ENCODE measurements around the gene LARP7.
A peak's percentile ranks its signal among the peaks of the same experiment; 100 is the strongest.
"Not testable (repeated sequence)": the region's sequence is repeated elsewhere in the genome, so short reads cannot be mapped to it uniquely, and the experiment has no call there.

LARP7 gene

GRCh38 chr4:112636688-112637551 is at the start of gene LARP7, which contains the start of gene ZGRF1:
Gene LARP7, plus strand, starts transcription at chr4:112637143. Its CDS starts 7,527 bp downstream, at chr4:112644670.
Gene ZGRF1, minus strand, starts transcription at chr4:112636909. Its CDS starts 3,733 bp downstream, at chr4:112633176.
- Histone ChIP-seq H3K4me1 (peaks cover 10% of the 10 kb centered on the region), H3K9me3 (no peaks in the 10 kb centered on the region), H3K4me3 (peak within 1 kb of the TSS; percentile 64), H3K27me3 (ENCODE audit: low read depth) (no peaks in the 10 kb centered on the region), H3K36me3 (replicated peaks) (peaks cover 4% of the 10 kb centered on the region)
- in situ Hi-C loops (cut with MboI; ENCODE audit: low sequenced_read_pairs), result loop anchor here (5.0 to 10.0 kb wide), 2 partner anchors 130 to 298 kb away; no protein-coding TSS in a partner anchor
- peak; percentile 98 to 99 for DNase-seq (ENCODE audit: low spot score in 2 of 2)

GRCh38 chr4:112589206-112589605 is 47.7 kb upstream of the LARP7 start:
- Histone ChIP-seq H3K4me3 (no peak overlapping the region), H3K36me3 (replicated peaks) (peaks cover 7% of the 10 kb centered on the region; the same call in 1 of the 2 replicates), H3K9me3 (no peaks in the 10 kb centered on the region), H3K4me1 (no peaks in the 10 kb centered on the region), H3K27me3 (ENCODE audit: low read depth) (no peaks in the 10 kb centered on the region)
- in situ Hi-C loops (cut with MboI; ENCODE audit: low sequenced_read_pairs), result no loop called here
- no peak for DNase-seq (ENCODE audit: low spot score in 2 of 2)

- Histone ChIP-seq H3K4me1 (peaks cover 11% of the 10 kb centered on the region), H3K9me3 (no peaks in the 10 kb centered on the region), H3K4me3 (no peak overlapping the region), H3K27me3 (ENCODE audit: low read depth) (no peaks in the 10 kb centered on the region), H3K36me3 (replicated peaks) (peaks cover 4% of the 10 kb centered on the region; the same call in 1 of the 2 replicates)
- DNase-seq (ENCODE audit: low spot score in 2 of 2), result no peak
- in situ Hi-C loops (cut with MboI; ENCODE audit: low sequenced_read_pairs), result no loop called here
Measured at GRCh38 chr4:112591593-112591992, 45.4 kb upstream of the LARP7 start.

- Histone ChIP-seq H3K4me3 (no peak overlapping the region), H3K9me3 (no peaks in the 10 kb centered on the region), H3K36me3 (replicated peaks) (peaks cover 4% of the 10 kb centered on the region; the same call in 1 of the 2 replicates), H3K27me3 (ENCODE audit: low read depth) (no peaks in the 10 kb centered on the region), H3K4me1 (peaks cover 11% of the 10 kb centered on the region)
- no peak for DNase-seq (ENCODE audit: low spot score in 2 of 2)
- in situ Hi-C loops (cut with MboI; ENCODE audit: low sequenced_read_pairs), result no loop called here
Measured at GRCh38 chr4:112592717-112593116, 44.2 kb upstream of the LARP7 start.

- Histone ChIP-seq H3K4me1 (peaks cover 11% of the 10 kb centered on the region), H3K36me3 (replicated peaks) (peaks cover 4% of the 10 kb centered on the region; the same call in 1 of the 2 replicates), H3K4me3 (no peak overlapping the region), H3K9me3 (no peaks in the 10 kb centered on the region), H3K27me3 (ENCODE audit: low read depth) (no peaks in the 10 kb centered on the region)
- in situ Hi-C loops (cut with MboI; ENCODE audit: low sequenced_read_pairs), result no loop called here
- DNase-seq (ENCODE audit: low spot score in 2 of 2), result no peak
Measured at GRCh38 chr4:112593438-112594133, 43.4 kb upstream of the LARP7 start.

- peak in 1 of 2 experiments; percentile 57 for DNase-seq (ENCODE audit: low spot score in 2 of 2)
- no peaks in the 10 kb centered on the region for H3K9me3 ChIP-seq
- peaks cover 11% of the 10 kb centered on the region for H3K4me1 ChIP-seq
- H3K36me3 ChIP-seq (replicated peaks), result no peaks in the 10 kb centered on the region
- H3K4me3 ChIP-seq, result no peak overlapping the region
- no peaks in the 10 kb centered on the region for H3K27me3 ChIP-seq (ENCODE audit: low read depth)
- in situ Hi-C loops (cut with MboI; ENCODE audit: low sequenced_read_pairs), result no loop called here
Measured at GRCh38 chr4:112594993-112595392, 42.0 kb upstream of the LARP7 start.

- Histone ChIP-seq H3K27me3 (ENCODE audit: low read depth) (no peaks in the 10 kb centered on the region), H3K4me3 (no peak overlapping the region), H3K36me3 (replicated peaks) (peaks cover 22% of the 10 kb centered on the region), H3K4me1 (no peaks in the 10 kb centered on the region), H3K9me3 (no peaks in the 10 kb centered on the region)
- in situ Hi-C loops (cut with MboI; ENCODE audit: low sequenced_read_pairs), result loop anchor here (5.0 to 25.0 kb wide), 2 partner anchors 272 to 492 kb away; no protein-coding TSS in a partner anchor
- DNase-seq (ENCODE audit: low spot score in 2 of 2), result peak; percentile 60 to 74
Measured at GRCh38 chr4:112604589-112604988, 32.4 kb upstream of the LARP7 start.

GRCh38 chr4:112612814-112613213 is 24.1 kb upstream of the LARP7 start:
- DNase-seq (ENCODE audit: low spot score in 2 of 2); H3K4me1 ChIP-seq; H3K27me3 ChIP-seq (ENCODE audit: low read depth); H3K4me3 ChIP-seq; H3K9me3 ChIP-seq: not testable (repeated sequence)
- peaks cover 20% of the 10 kb centered on the region for H3K36me3 ChIP-seq (replicated peaks)
- in situ Hi-C loops (cut with MboI; ENCODE audit: low sequenced_read_pairs), result loop anchor here (25.0 kb wide), 1 partner anchor 501 kb away; no protein-coding TSS in a partner anchor

GRCh38 chr4:112616984-112617383 is 20.0 kb upstream of the LARP7 start:
- H3K36me3 ChIP-seq (replicated peaks), result peaks cover 33% of the 10 kb centered on the region
- no peak for DNase-seq (ENCODE audit: low spot score in 2 of 2)
- H3K4me1 ChIP-seq, result no peaks in the 10 kb centered on the region
- no peak overlapping the region for H3K4me3 ChIP-seq
- H3K9me3 ChIP-seq, result no peaks in the 10 kb centered on the region
- H3K27me3 ChIP-seq (ENCODE audit: low read depth), result no peaks in the 10 kb centered on the region
- in situ Hi-C loops (cut with MboI; ENCODE audit: low sequenced_read_pairs), result loop anchor here (25.0 kb wide), 1 partner anchor 505 kb away; no protein-coding TSS in a partner anchor

GRCh38 chr4:112626228-112626627 is 10.7 kb upstream of the LARP7 start:
- H3K36me3 ChIP-seq (replicated peaks), result peaks cover 46% of the 10 kb centered on the region
- in situ Hi-C loops (cut with MboI; ENCODE audit: low sequenced_read_pairs), result no loop called here
- no peaks in the 10 kb centered on the region for H3K27me3 ChIP-seq (ENCODE audit: low read depth)
- peak in 1 of 2 experiments; percentile 80 for DNase-seq (ENCODE audit: low spot score in 2 of 2)
- peaks cover 10% of the 10 kb centered on the region for H3K4me1 ChIP-seq
- H3K9me3 ChIP-seq, result no peaks in the 10 kb centered on the region
- no peak overlapping the region for H3K4me3 ChIP-seq

- H3K4me3 ChIP-seq, result no peak overlapping the region
- H3K4me1 ChIP-seq, result peaks cover 10% of the 10 kb centered on the region
- H3K27me3 ChIP-seq (ENCODE audit: low read depth), result no peaks in the 10 kb centered on the region
- H3K36me3 ChIP-seq (replicated peaks), result peaks cover 25% of the 10 kb centered on the region
- DNase-seq (ENCODE audit: low spot score in 2 of 2), result peak in 1 of 2 experiments; percentile 73
- in situ Hi-C loops (cut with MboI; ENCODE audit: low sequenced_read_pairs), result loop anchor here (10.0 kb wide), 1 partner anchor 301 kb away; no protein-coding TSS in a partner anchor
- H3K9me3 ChIP-seq, result no peaks in the 10 kb centered on the region
Measured at GRCh38 chr4:112633477-112634235, 3.3 kb upstream of the LARP7 start.

- DNase-seq (ENCODE audit: low spot score in 2 of 2), result no peak
- Histone ChIP-seq H3K36me3 (replicated peaks) (peaks cover 4% of the 10 kb centered on the region), H3K4me3 (peak overlapping the region; percentile 64), H3K27me3 (ENCODE audit: low read depth) (no peaks in the 10 kb centered on the region), H3K9me3 (no peaks in the 10 kb centered on the region), H3K4me1 (peaks cover 10% of the 10 kb centered on the region)
- in situ Hi-C loops (cut with MboI; ENCODE audit: low sequenced_read_pairs), result loop anchor here (5.0 to 10.0 kb wide), 2 partner anchors 130 to 297 kb away; no protein-coding TSS in a partner anchor
Measured at GRCh38 chr4:112637552-112637866, 566 bp downstream of the LARP7 start.

- Histone ChIP-seq H3K4me1 (peaks cover 12% of the 10 kb centered on the region), H3K36me3 (replicated peaks) (peaks cover 19% of the 10 kb centered on the region), H3K27me3 (ENCODE audit: low read depth) (no peaks in the 10 kb centered on the region), H3K4me3 (no peak overlapping the region), H3K9me3 (no peaks in the 10 kb centered on the region)
- in situ Hi-C loops (cut with MboI; ENCODE audit: low sequenced_read_pairs), result no loop called here
- no peak for DNase-seq (ENCODE audit: low spot score in 2 of 2)
Measured at GRCh38 chr4:112642526-112642925, 5.6 kb downstream of the LARP7 start.

All from HAP-1 (cell line).